ENCODE measurements around the gene OR4K13. TPM values are rescaled to one million over a fixed set of nuclear protein-coding genes. Genes with fewer than 3 reads are reported as not detected.

OR4K13 gene, protein sequence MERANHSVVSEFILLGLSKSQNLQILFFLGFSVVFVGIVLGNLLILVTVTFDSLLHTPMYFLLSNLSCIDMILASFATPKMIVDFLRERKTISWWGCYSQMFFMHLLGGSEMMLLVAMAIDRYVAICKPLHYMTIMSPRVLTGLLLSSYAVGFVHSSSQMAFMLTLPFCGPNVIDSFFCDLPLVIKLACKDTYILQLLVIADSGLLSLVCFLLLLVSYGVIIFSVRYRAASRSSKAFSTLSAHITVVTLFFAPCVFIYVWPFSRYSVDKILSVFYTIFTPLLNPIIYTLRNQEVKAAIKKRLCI
- under 1 TPM in 1 of 4 donors, not detected in 3; 0.01 TPM for polyA plus RNA-seq (ENCODE audit: insufficient read length in 4 of 4)

GRCh38 chr14:20035938-20036337 lies at the start of gene OR4K13:
TSS of gene OR4K13 (minus strand) at chr14:20036038. CDS start at chr14:20034758, 1,280 bp downstream.
- no peak for DNase-seq (ENCODE audit: low read depth in 4 of 4, low spot score in 3 of 4)

DNA sequence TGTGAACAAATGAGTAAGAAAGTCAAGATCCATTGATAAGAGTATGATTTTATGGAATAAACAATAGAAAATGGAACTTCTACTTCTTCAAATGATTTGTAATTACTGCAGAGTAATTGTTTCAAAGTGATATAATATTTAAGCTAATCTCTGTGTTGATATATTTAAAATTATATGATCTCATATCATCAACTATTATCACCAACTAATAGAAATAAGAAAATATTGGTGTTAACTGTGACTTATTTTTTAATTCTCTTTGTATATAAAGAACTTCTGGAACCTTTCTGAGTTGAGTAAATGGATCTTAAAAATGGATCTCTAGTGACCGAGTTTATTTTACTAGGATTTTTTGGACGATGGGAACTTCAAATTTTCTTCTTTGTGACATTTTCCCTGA lies 23.9 kb upstream of the OR4K13 start, which contains the start of gene OR4L1:
OR4L1 (plus strand) TSS at position 301 of the 400 bp plus-strand sequence; CDS start at position 301, 0 bp downstream.
- DNase-seq (ENCODE audit: low read depth in 4 of 4, low spot score in 3 of 4) = no peak

DNA sequence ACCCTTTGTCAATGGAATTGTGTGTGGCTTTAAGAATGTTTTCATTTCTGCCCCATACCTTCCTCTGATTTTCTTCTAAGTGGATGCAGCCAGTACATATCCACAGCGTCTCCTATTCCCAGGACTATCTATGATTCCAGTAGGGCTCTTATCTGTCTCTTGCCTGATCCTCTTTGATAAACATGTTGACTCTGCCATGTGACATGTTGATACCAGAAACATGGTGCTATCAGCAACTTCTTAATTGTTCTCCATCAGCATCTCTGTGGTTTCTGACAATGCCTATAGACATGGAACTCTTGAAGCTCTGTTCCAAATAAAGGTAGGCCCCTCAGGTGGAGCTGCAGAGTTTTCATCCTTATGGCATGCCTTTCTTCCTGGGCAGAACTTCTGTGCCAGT lies 12.4 kb upstream of the OR4K13 start:
- DNase-seq (ENCODE audit: low read depth in 4 of 4, low spot score in 3 of 4) = no peak

DNA sequence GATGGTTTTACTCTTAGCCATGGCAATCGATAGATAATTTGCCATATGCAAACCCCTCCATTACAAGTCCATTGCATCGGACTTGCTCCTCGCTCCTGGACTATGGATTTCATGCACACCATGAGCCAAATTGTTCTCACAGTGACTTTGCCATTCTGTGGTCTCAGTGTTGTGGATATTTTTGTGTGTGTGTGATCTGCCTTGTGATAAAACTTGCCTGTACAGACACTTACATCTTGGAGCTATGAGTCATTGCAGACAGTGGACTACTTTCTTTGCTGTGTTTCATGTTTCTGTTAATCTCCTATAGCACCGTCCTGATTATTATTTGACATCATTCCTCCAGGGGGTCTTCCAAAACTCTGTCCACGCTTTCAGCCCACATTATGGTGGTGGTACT lies 8.4 kb upstream of the OR4K13 start:
- DNase-seq (ENCODE audit: low read depth in 4 of 4, low spot score in 3 of 4) = no peak

DNA sequence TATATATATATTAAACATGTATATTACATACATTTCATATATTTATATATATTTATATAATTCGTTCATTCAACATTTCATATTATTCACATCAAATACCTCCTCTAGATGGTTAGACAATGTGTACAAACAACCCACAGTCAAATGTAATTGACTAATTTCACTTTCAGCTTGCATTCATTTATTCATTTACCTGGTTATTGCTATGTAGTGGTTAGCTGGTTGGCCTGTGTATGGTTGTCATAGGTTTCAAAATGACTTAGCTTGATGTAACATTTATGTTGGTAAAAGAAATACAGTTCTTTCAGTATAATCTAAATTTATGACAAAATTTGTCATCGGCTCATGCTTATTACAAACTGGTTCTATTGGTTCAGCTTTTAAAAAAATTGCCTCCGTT lies 389 bp downstream of the OR4K13 start:
- no peak for DNase-seq (ENCODE audit: low read depth in 4 of 4, low spot score in 3 of 4)

DNA sequence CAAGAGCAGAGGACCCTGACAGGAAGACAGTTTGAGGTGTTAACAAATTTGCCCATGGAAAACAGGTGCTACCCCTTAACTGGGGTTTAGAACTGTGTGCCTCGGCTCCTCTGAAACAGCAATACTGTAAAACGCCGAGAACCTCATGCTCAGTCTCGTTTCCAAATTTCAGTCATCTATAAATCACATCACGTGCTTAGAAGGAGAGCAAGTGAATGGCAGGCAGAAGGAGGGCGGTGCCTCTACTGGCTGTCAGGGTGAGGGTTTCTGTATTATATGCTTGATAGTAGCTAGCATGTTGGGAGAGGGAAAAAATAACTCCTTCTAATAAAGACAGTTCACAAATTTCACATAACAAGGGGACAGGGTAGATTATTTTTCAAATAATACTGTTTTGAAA lies 4.8 kb downstream of the OR4K13 start:
- no peak for DNase-seq (ENCODE audit: low read depth in 4 of 4, low spot score in 3 of 4)

GRCh38 chr14:20019257-20019865 lies 16.5 kb downstream of the OR4K13 start, which contains the start of gene OR4K14:
TSS of gene OR4K14 (minus strand) at chr14:20019307. CDS start at chr14:20015193, 4,114 bp downstream.
- no peak for DNase-seq (ENCODE audit: low read depth in 4 of 4, low spot score in 3 of 4)

GRCh38 chr14:20008156-20008555 lies 27.7 kb downstream of the OR4K13 start:
- no peak for DNase-seq (ENCODE audit: low read depth in 4 of 4, low spot score in 3 of 4)

- DNase-seq (ENCODE audit: low read depth in 4 of 4, low spot score in 3 of 4) = no peak
These were observed 33.5 kb downstream of the OR4K13 start for GRCh38 chr14:20002319-20002718.

DNA sequence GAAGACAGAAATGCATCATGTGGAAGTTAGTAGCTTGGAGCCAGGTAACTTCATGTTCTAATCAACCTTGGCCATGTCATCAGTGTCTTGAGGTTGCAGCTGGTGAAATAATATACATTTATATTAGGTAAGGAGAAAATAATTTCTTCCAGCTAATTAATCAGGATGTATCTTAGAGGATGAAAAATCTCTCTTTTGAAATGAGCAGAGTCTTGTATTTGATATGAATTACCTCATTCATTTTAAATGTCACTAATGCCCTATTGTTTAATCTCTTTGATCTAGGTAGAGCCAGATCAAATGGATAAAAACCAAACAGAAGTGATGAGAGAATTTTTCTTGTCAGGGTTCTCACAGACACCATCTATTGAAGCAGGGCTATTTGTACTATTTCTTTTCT lies 34.0 kb downstream of the OR4K13 start, which contains the start of gene OR4Q2:
OR4Q2 (plus strand) TSS at position 301 of the 400 bp plus-strand sequence.
- DNase-seq (ENCODE audit: low read depth in 4 of 4, low spot score in 3 of 4) = no peak

GRCh38 chr14:19993438-19993837 lies 42.4 kb downstream of the OR4K13 start:
- DNase-seq (ENCODE audit: low read depth in 4 of 4, low spot score in 3 of 4) = no peak

Other genes starting within 250 kb of the OR4K13 start
- gene OR4N2, start 232.3 kb downstream of the OR4K13 start, polyA plus RNA-seq (ENCODE audit: insufficient read length in 4 of 4) = not detected
- under 1 TPM in 1 of 4 donors, not detected in 3; 0.01 TPM for gene OR4K2, start 160.9 kb downstream of the OR4K13 start, polyA plus RNA-seq (ENCODE audit: insufficient read length in 4 of 4)
- not detected for gene OR4K5, start 115.4 kb downstream of the OR4K13 start, polyA plus RNA-seq (ENCODE audit: insufficient read length in 4 of 4)
- gene OR4K1, start 105.1 kb downstream of the OR4K13 start, polyA plus RNA-seq (ENCODE audit: insufficient read length in 4 of 4) = not detected
- gene OR4K15, start 60.4 kb downstream of the OR4K13 start, polyA plus RNA-seq (ENCODE audit: insufficient read length in 4 of 4) = not detected
- gene OR4Q2, start 33.9 kb downstream of the OR4K13 start, polyA plus RNA-seq (ENCODE audit: insufficient read length in 4 of 4) = not detected
- not detected for gene OR4K14, start 16.7 kb downstream of the OR4K13 start, polyA plus RNA-seq (ENCODE audit: insufficient read length in 4 of 4)
- not detected for gene OR4L1, start 24.0 kb upstream of the OR4K13 start, polyA plus RNA-seq (ENCODE audit: insufficient read length in 4 of 4)
- gene OR4K17, start 74.7 kb upstream of the OR4K13 start, polyA plus RNA-seq (ENCODE audit: insufficient read length in 4 of 4) = under 1 TPM in 3 of 4 donors, not detected in 1; 0.03 to 0.04 (median 0.04) TPM
- gene OR4N5, start 102.8 kb upstream of the OR4K13 start, polyA plus RNA-seq (ENCODE audit: insufficient read length in 4 of 4) = not detected
- gene OR11G2, start 154.9 kb upstream of the OR4K13 start, polyA plus RNA-seq (ENCODE audit: insufficient read length in 4 of 4) = under 1 TPM in 1 of 4 donors, not detected in 3; 0.03 TPM
- not detected for gene OR11H6, start 187.7 kb upstream of the OR4K13 start, polyA plus RNA-seq (ENCODE audit: insufficient read length in 4 of 4)
- under 1 TPM; 0.23 to 0.39 (median 0.30) TPM for gene OR11H7, start 192.9 kb upstream of the OR4K13 start, polyA plus RNA-seq (ENCODE audit: insufficient read length in 4 of 4)
- gene OR11H4, start 203.2 kb upstream of the OR4K13 start, polyA plus RNA-seq (ENCODE audit: insufficient read length in 4 of 4) = not detected

Measured in right renal pelvis (tissue), 4 donors.